ENCODE results near the gene MCF2L2. TPM values are rescaled to one million over a fixed set of nuclear protein-coding genes. Genes with fewer than 3 reads are reported as not detected.

MCF2L2 gene
- total RNA-seq, 4 donors from 2014 or later: 0.59 to 4.1 (median 1.7) TPM

DNA sequence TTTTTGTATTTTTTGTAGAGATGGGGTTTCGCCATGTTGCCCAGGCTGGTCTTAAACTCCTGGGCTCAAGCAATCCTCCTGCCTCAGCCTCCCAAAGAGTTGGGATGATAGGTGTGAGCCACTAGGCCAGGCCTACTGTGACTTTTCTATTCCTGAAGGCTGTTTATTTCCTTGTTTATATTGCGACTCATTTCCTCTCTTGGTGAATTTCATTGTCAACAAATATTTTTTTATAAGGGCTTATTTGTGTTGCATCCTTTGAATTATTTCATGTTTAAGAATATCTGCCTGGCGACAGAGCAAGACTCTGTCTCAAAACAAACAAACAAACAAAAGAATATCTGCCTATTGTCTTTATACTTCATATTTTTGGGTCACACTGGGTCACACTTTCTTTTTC is 299.7 kb downstream of the MCF2L2 start:
- Histone ChIP-seq H3K4me1 (no peaks in the 10 kb centered on the region), H3K27me3 (peaks cover 0 to 2% of the 10 kb centered on the region in 2 donors), H3K4me3 (no peak overlapping the region), H3K9me3 (no peaks in the 10 kb centered on the region), H3K27ac (no peak overlapping the region), H3K36me3 (no peaks in the 10 kb centered on the region)
- TF ChIP-seq POLR2A (IDR thresholded peaks at IDR 0.05): no peak
- TF ChIP-seq, protein P1, sequence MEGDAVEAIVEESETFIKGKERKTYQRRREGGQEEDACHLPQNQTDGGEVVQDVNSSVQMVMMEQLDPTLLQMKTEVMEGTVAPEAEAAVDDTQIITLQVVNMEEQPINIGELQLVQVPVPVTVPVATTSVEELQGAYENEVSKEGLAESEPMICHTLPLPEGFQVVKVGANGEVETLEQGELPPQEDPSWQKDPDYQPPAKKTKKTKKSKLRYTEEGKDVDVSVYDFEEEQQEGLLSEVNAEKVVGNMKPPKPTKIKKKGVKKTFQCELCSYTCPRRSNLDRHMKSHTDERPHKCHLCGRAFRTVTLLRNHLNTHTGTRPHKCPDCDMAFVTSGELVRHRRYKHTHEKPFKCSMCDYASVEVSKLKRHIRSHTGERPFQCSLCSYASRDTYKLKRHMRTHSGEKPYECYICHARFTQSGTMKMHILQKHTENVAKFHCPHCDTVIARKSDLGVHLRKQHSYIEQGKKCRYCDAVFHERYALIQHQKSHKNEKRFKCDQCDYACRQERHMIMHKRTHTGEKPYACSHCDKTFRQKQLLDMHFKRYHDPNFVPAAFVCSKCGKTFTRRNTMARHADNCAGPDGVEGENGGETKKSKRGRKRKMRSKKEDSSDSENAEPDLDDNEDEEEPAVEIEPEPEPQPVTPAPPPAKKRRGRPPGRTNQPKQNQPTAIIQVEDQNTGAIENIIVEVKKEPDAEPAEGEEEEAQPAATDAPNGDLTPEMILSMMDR (IDR thresholded peaks at IDR 0.05): no peak
- intact Hi-C loops (cut with DNase I; ENCODE audit: low total_unique reads): loop anchor here (10.0 kb wide), 1 partner anchor 256 kb away; no protein-coding TSS in a partner anchor
- no peak for DNase-seq

Small RNA genes within 50 kb of the gene (small RNA-seq; reads per million reads assigned to genes)
- not detected for gene RF00092
- gene RF00394: not detected
- not detected for gene RF01241
- not detected for gene RNA5SP151
- 2.5 reads per million, percentile 79 among the genes with 10 or more reads in this experiment for gene SNORA63D

Other genes with a start within 250 kb of the MCF2L2 start
- 10 to 100 TPM in 1 of 4 donors, 1 to 10 TPM in 3; 3.6 to 23.1 (median 9.3) TPM for gene B3GNT5, start 175.4 kb downstream of the MCF2L2 start, total RNA-seq
- 1 to 10 TPM in 3 of 4 donors, under 1 TPM in 1; 0.26 to 2.0 (median 1.6) TPM for gene KLHL6, start 127.1 kb upstream of the MCF2L2 start, total RNA-seq
- gene KLHL24, start 207.0 kb upstream of the MCF2L2 start, total RNA-seq: 100 to 1,000 TPM in 3 of 4 donors, 10 to 100 TPM in 1; 69.1 to 231 (median 146) TPM

All from uterus (tissue), 4 donors.